Endothelial cell of umbilical vein (primary cell): Measurements from ENCODE around the gene GPR173.

Experiments used
- CTCF ChIP-seq, 2 donors: IDR thresholded peaks; 1 replicate in 1 of 2; 2 replicates in 1 of 2; pipeline ENCODE4 v1.5.1; 2011; ENCODE audit warnings: low read length in 2 of 2, mild to moderate bottlenecking in 2 of 2, moderate library complexity in 2 of 2, control low read depth in 1 of 2, inconsistent platforms in 1 of 2, low read depth in 1 of 2; ENCODE audit not compliant: insufficient read depth in 1 of 2; ENCODE audit errors: extremely low read depth in 1 of 2
- FOS ChIP-seq: IDR thresholded peaks from 2 replicates; pipeline ENCODE4 v1.6.1; 2011; ENCODE audit warnings: mild to moderate bottlenecking, low read length, moderate library complexity, borderline replicate concordance; ENCODE audit not compliant: insufficient read depth

GRCh38 chrX:53044995-53045394 lies 3.6 kb upstream of the GPR173 start:
- no peak for TF ChIP-seq CTCF (IDR thresholded peaks at IDR 0.05; ENCODE audit: extremely low read depth in 1 of 2, insufficient read depth in 1 of 2, low read depth in 1 of 2, low read length in 2 of 2)
- TF ChIP-seq FOS: no peak
